ENCODE data around the gene CDH4.

GRCh38 chr20:61745397-61746146 lies 493.5 kb downstream of the CDH4 start:
- TF ChIP-seq, protein P1, sequence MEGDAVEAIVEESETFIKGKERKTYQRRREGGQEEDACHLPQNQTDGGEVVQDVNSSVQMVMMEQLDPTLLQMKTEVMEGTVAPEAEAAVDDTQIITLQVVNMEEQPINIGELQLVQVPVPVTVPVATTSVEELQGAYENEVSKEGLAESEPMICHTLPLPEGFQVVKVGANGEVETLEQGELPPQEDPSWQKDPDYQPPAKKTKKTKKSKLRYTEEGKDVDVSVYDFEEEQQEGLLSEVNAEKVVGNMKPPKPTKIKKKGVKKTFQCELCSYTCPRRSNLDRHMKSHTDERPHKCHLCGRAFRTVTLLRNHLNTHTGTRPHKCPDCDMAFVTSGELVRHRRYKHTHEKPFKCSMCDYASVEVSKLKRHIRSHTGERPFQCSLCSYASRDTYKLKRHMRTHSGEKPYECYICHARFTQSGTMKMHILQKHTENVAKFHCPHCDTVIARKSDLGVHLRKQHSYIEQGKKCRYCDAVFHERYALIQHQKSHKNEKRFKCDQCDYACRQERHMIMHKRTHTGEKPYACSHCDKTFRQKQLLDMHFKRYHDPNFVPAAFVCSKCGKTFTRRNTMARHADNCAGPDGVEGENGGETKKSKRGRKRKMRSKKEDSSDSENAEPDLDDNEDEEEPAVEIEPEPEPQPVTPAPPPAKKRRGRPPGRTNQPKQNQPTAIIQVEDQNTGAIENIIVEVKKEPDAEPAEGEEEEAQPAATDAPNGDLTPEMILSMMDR (IDR thresholded peaks at IDR 0.05; ENCODE audit: insufficient read depth, low read depth, low read length), result no peak
- TF ChIP-seq EZH2 (IDR thresholded peaks at IDR 0.05; ENCODE audit: insufficient read depth, low read length), result no peak

Data from astrocyte (in vitro differentiated cells and primary cell).